HepG2 (cell line): ENCODE data around the gene TBX15. TPM values are rescaled to one million over a fixed set of nuclear protein-coding genes. Genes with fewer than 3 reads are reported as not detected.
A peak's percentile ranks its signal among the peaks of the same experiment; 100 is the strongest.

Source experiments
- ARNT2 ChIP-seq: sonication (generic); formaldehyde crosslinking; IDR thresholded peaks from 2 replicates; pipeline ENCODE4 v1.8.0; 2022; ENCODE audit warnings: mild to moderate bottlenecking, low read depth, missing genetic modification reagents, moderate library complexity
- KIAA2018 ChIP-seq: sonication (generic); formaldehyde crosslinking; IDR thresholded peaks from 2 replicates; pipeline ENCODE4 v1.5.0; 2020; ENCODE audit warnings: mild to moderate bottlenecking, missing genetic modification reagents, borderline replicate concordance
- MBNL3 ChIP-seq: fragments of 250-450 bp; sonication (Bioruptor Pico); conservative IDR thresholded peaks from 2 replicates; pipeline ENCODE4 v1.8.0; 2022; ENCODE audit warnings: mild to moderate bottlenecking, inconsistent platforms
- MED8 ChIP-seq: sonication (generic); formaldehyde crosslinking; IDR thresholded peaks from 2 replicates; pipeline ENCODE4 v1.8.1; 2023; ENCODE audit warnings: mild to moderate bottlenecking, missing genetic modification reagents; ENCODE audit not compliant: insufficient replicate concordance
- REST ChIP-seq, 2 experiments: IDR thresholded peaks; 2 replicates each; pipeline ENCODE4 v1.6.1; 2011 to 2012; ENCODE audit warnings: low read length in 2 of 2, borderline replicate concordance in 1 of 2, low read depth in 1 of 2, mild to moderate bottlenecking in 1 of 2, moderate library complexity in 1 of 2
- SETDB1 ChIP-seq: sonication (generic); formaldehyde crosslinking; IDR thresholded peaks from 2 replicates; pipeline ENCODE4 v1.5.1; 2020; ENCODE audit warnings: missing genetic modification reagents, mild to moderate bottlenecking, borderline replicate concordance
- TRIM22 ChIP-seq: fragments of 450-650 bp; IDR thresholded peaks from 2 replicates; pipeline ENCODE4 v1.6.1; 2017
- ZNF10 ChIP-seq: sonication (generic); formaldehyde crosslinking; IDR thresholded peaks from 2 replicates; pipeline ENCODE4 v1.4.0; 2020; ENCODE audit warnings: mild to moderate bottlenecking, low read depth, missing genetic modification reagents, borderline replicate concordance
- ZNF503 ChIP-seq: sonication (generic); formaldehyde crosslinking; IDR thresholded peaks from 2 replicates; pipeline ENCODE4 v1.4.0; 2020; ENCODE audit warnings: missing genetic modification reagents
- ZSCAN25 ChIP-seq: sonication (generic); formaldehyde crosslinking; IDR thresholded peaks from 2 replicates; pipeline ENCODE4 v1.8.0; 2022; ENCODE audit warnings: mild to moderate bottlenecking, missing genetic modification reagents
- ZZZ3 ChIP-seq: sonication (generic); formaldehyde crosslinking; IDR thresholded peaks from 2 replicates; pipeline ENCODE4 v1.4.0; 2020; ENCODE audit warnings: missing genetic modification reagents, mild to moderate bottlenecking, borderline replicate concordance
- polyA plus RNA-seq, 8 experiments: library from polyadenylated mRNA; depleted of rRNA in 3 of 8; stranded (reverse) in 7 of 8; unstranded in 1 of 8; fragments of >200 nt; fragmentation: Illumina TruSeq in 4 of 8; extraction: Trizol in 4 of 8; gene quantifications; 2 replicates each; pipeline versions ENCODE4 v1.2.1 to v1.2.3, GENCODE V29; 2011 to 2016; ENCODE audit warnings: low read depth in 4 of 8, missing spikeins in 1 of 8, mixed read lengths in 1 of 8; ENCODE audit not compliant: insufficient read depth in 1 of 8
- total RNA-seq, 5 experiments: library from RNA; depleted of rRNA; stranded (reverse); fragments of >200 nt; fragmentation: Illumina TruSeq; extraction: Trizol; gene quantifications; 2 replicates each; pipeline ENCODE4 v1.2.3, GENCODE V29; 2016; ENCODE audit warnings: low read depth in 1 of 5

TBX15 gene
- total and polyA plus RNA-seq, 2 of the 13 experiments (the other 11 are each of a cell fraction or from before 2014, with no cell fraction given): 0.42 to 1.9 TPM

DNA sequence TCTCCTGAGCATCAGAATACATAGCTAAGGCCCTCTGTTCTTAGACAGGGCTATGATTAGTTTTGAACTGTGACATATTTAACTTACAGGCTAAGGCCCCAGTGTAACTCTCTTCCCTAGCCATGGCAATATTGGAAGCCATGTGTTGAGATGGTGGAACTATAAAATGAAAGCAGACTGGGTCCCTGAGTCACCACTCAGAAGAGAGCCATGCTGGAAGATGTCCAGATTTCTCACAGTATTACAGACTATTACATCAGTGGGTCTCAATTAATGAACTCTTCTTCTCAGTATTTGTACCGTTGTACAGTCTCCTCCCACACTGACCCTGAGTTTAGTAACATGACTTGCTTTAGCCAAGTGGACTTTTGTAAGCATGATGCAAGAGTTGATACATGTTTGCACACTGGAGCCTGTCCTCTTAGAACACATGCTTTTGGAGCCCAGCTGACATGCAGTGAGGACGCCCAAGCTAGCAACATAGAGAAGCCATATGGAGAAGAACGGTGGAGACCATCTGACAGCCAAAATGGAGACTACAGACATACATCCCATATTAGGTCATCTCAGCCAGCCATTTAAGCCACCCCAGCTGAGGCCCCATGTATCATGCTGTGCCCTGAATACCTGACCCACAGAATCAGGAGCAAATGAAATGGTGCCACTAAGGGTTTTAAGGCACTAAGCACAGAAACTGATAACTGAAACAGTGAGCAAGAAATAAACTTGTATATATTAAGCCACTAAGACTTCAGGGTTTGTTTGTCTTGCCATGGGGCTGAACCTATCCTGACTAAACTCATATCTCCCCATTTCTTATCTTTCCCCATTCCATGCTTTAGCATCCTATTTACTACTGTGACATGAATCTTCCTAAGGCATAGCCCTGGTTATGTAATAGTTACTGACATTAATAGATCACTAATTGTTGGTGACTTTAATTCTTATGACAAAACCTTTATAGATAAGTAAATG lies 24.4 kb downstream of the TBX15 start (continued):
- TF ChIP-seq KIAA2018 (CRISPR knock-in tag): no peak
- no peak for TF ChIP-seq MBNL3 (CRISPR knock-in tag)
- no peak for TF ChIP-seq ZZZ3 (CRISPR knock-in tag)
- no peak for TF ChIP-seq MED8
- no peak for TF ChIP-seq ZNF10 (CRISPR knock-in tag)
- TF ChIP-seq REST (IDR thresholded peaks at IDR 0.05; ENCODE audit: borderline replicate concordance in 1 of 2, low read depth in 1 of 2, low read length in 2 of 2): no peak
- no peak; the same call in 1 of the 2 replicates for TF ChIP-seq ARNT2 (CRISPR knock-in tag)
- no peak for TF ChIP-seq SETDB1 (CRISPR knock-in tag)
- no peak; the same call in 1 of the 2 replicates for TF ChIP-seq ZSCAN25 (CRISPR knock-in tag)
- 0 out of 2 replicates have a peak, but pooled peaks have one; percentile 69 for TF ChIP-seq ZNF503 (CRISPR knock-in tag)
- TF ChIP-seq TRIM22: no peak
